ENCODE measurements around the gene KRT76.

Gene KRT76

DNA sequence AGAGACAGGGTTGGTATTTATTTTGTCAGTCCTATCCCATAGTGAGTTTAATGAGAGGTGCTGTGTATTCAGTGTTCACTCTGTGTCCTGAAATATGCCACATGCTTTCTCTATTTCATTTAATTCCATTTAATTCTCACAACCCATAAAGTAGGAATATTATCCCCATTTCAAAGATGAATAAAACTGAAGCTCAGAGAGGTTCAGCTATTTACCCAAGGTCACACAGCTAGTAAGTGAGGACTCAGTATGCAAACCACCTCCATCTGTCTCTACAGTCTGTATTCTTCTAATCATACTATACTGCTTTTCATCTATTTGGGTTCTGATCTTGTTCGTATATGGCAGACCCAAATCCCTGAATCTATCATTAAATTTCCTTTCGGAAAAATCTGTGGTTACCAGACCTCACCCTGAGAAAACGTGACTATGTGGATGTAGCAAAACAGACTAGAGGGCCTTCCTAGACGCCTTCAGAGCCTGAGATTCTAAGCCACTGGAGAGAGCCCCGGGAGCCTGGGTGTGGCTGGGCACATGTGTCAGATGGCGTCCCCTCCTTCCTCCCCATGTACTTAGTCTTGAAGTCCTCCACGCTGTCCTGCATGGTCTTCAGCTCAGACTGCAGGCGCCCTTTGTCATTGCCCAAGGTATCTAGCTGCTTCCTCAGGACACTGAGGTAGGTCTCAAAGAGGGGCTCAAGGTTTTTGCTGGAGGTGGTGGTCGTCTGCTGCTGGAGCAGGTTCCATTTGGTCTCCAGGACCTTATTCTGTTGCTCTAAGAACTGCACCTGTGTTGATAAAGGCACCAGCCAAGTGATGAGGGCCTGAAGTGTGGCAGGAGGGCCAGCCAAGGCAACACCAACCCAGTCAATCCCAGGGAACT, 34.3 kb upstream of the KRT76 start:
- Histone ChIP-seq H3K27me3 (ENCODE audit: insufficient read depth, low read depth, severe bottlenecking) (peaks cover 87% of the 10 kb centered on the region), H3K27ac (no peak overlapping the region), H3K36me3 (no peaks in the 10 kb centered on the region), H3K4me3 (ENCODE audit: low read depth, low read length) (no peak overlapping the region), H3K9me3 (ENCODE audit: severe bottlenecking) (no peaks in the 10 kb centered on the region)
- TF ChIP-seq, protein P1, sequence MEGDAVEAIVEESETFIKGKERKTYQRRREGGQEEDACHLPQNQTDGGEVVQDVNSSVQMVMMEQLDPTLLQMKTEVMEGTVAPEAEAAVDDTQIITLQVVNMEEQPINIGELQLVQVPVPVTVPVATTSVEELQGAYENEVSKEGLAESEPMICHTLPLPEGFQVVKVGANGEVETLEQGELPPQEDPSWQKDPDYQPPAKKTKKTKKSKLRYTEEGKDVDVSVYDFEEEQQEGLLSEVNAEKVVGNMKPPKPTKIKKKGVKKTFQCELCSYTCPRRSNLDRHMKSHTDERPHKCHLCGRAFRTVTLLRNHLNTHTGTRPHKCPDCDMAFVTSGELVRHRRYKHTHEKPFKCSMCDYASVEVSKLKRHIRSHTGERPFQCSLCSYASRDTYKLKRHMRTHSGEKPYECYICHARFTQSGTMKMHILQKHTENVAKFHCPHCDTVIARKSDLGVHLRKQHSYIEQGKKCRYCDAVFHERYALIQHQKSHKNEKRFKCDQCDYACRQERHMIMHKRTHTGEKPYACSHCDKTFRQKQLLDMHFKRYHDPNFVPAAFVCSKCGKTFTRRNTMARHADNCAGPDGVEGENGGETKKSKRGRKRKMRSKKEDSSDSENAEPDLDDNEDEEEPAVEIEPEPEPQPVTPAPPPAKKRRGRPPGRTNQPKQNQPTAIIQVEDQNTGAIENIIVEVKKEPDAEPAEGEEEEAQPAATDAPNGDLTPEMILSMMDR (IDR thresholded peaks at IDR 0.05; ENCODE audit: low read depth, low read length): no peak
- no peak for DNase-seq

DNA sequence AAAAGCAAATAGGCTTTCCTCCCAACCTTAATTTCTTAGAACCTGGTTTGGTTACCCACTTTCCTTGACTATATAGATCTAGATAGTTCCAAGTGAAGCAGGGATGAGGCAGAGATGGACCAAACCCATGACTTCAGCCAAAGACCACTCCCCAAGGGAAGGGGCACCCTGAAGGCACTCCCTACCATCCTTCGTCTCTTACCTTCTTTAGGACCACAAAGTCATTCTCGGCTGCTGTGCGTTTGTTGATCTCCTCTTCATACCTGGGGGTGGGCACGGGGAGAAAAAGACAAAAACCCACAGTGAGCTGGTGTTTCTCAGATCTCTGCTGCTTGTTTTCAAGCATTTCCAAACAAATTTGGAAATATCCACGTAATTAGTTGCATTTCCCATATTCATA, 33.4 kb upstream of the KRT76 start:
- Histone ChIP-seq H3K36me3 (no peaks in the 10 kb centered on the region), H3K4me3 (ENCODE audit: low read depth, low read length) (no peak overlapping the region), H3K27me3 (ENCODE audit: insufficient read depth, low read depth, severe bottlenecking) (peaks cover 89% of the 10 kb centered on the region), H3K9me3 (ENCODE audit: severe bottlenecking) (no peaks in the 10 kb centered on the region), H3K27ac (no peak overlapping the region)
- no peak for DNase-seq
- TF ChIP-seq, protein P1 (IDR thresholded peaks at IDR 0.05; ENCODE audit: low read depth, low read length): no peak

DNA sequence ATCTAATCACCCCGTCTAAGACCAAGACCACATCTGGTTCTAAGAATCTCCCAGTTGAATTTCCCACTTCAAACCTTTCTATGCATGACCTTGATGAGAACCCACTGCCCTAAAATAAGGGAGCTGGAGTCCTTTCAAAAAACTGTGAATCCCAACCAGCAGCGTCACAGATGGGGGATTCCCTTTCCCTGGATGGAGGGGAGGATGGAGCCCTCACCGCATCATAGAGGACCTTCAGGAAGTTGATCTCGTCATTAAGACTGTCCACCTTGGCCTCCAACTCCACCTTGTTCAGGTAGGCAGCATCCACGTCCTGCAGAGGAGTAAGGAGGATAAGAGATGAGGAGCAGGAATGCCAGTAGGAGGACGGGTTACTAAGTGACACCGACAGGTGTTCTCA, 32.0 kb upstream of the KRT76 start:
- H3K27ac ChIP-seq: no peak overlapping the region
- DNase-seq: no peak
- H3K36me3 ChIP-seq: no peaks in the 10 kb centered on the region
- H3K4me3 ChIP-seq (ENCODE audit: low read depth, low read length): no peak overlapping the region
- TF ChIP-seq, protein P1 (IDR thresholded peaks at IDR 0.05; ENCODE audit: low read depth, low read length): no peak
- H3K27me3 ChIP-seq (ENCODE audit: insufficient read depth, low read depth, severe bottlenecking): peaks cover 88% of the 10 kb centered on the region
- H3K9me3 ChIP-seq (ENCODE audit: severe bottlenecking): no peaks in the 10 kb centered on the region

DNA sequence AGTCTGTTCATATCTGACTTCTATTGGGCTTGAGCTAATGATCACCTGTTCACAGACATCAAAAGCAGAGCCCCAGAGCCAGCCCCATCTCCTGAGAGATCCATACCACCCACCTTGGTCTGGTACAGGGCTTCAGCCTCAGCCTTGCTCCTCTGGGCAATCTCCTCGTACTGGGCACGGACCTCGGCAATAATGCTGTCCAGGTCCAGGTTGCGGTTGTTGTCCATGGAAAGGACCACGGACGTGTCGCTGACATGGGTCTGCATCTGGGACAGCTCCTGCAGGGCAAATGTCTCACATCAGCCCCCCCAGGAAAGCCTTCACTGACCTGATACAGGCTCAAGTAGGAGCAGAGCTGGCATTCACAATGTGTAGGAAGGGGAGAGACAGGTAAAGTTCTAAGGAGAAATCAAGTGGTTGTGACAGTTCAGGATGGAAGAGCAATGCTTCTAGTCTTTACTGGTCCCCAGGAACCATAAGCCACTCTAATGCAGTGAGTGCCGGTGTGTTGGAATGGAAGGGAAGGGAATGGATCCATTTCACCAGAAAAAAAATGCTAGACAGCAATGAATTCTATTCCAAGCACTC, 31.5 kb upstream of the KRT76 start:
- DNase-seq: no peak
- TF ChIP-seq, protein P1 (IDR thresholded peaks at IDR 0.05; ENCODE audit: low read depth, low read length): no peak
- Histone ChIP-seq H3K27me3 (ENCODE audit: insufficient read depth, low read depth, severe bottlenecking) (peaks cover 90% of the 10 kb centered on the region), H3K9me3 (ENCODE audit: severe bottlenecking) (no peaks in the 10 kb centered on the region), H3K36me3 (no peaks in the 10 kb centered on the region), H3K27ac (no peak overlapping the region), H3K4me3 (ENCODE audit: low read depth, low read length) (no peak overlapping the region)

DNA sequence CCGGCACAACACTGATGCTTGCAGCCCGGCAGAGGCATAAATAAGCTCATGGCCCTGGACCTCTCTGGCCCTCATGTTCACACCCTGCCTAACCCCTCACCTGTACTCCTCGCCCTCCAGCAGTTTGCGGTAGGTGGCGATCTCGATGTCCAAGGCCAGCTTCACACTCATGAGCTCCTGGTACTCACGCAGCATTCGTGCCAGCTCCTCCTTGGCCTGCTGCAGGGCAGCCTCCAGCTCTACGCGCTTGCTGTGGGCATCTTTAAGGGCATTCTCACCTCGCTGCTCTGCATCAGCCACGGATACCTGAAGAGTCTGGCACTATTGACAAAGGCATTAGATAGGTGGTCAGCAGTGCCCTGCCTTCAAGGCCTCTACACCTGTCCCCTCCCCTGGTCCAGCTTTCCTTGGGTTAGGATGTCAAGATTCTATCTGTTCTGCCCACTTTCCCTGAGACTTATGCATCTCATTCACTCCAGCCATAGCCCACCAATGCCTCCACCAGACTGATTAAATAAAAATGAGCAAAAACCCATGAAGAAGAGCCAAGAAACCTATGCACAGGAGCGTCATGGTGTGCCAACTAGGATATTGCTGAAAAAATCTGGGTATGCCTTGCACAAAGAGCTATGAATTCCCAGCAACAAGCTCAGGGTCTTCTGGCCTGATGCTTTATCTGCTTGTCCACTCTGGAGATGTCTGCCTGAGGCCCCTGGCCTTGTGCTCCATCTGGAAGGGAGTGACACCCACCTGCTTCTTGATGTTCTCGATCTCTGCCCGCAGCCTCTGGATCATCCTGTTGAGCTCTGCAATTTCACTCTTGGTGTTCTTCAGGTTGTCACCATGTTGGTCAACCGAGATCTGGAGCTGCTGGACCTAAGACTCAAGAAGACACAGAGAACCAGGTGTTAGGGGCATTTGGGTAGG, 30.7 kb upstream of the KRT76 start:
- H3K27ac ChIP-seq: no peak overlapping the region
- no peaks in the 10 kb centered on the region for H3K36me3 ChIP-seq
- H3K9me3 ChIP-seq (ENCODE audit: severe bottlenecking): no peaks in the 10 kb centered on the region
- peaks cover 91% of the 10 kb centered on the region for H3K27me3 ChIP-seq (ENCODE audit: insufficient read depth, low read depth, severe bottlenecking)
- no peak overlapping the region for H3K4me3 ChIP-seq (ENCODE audit: low read depth, low read length)
- DNase-seq: no peak
- TF ChIP-seq, protein P1 (IDR thresholded peaks at IDR 0.05; ENCODE audit: low read depth, low read length): no peak
